ENCODE results near the gene HIGD1B.

HIGD1B gene

DNA sequence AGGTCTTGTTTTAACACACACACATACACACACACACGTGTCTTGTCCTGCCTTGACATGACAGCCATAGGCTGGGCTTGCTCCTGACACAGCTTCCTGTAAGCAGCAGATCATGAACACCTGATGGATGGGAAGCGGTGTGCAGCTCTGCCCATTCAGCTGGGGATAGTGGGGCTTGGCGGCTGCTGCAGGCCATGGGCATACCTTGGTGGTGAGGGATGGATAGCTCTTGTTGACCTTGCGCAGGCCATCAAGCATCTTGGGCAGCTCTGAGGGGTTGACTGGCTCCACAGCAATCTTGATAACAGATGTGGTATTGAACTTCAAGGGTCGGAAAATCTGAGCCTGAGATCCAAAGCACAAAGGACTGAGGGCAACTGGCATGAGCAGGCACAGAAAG, 12.0 kb downstream of the HIGD1B start:
- Histone ChIP-seq H3K9ac (ENCODE audit: low read depth, low read length, poor library complexity, severe bottlenecking) (no peak overlapping the region), H3F3A (ENCODE audit: low read depth) (no peaks in the 10 kb centered on the region), H4K20me1 (ENCODE audit: insufficient read depth, low read length, poor library complexity, severe bottlenecking) (no peaks in the 10 kb centered on the region), H3K4me1 (ENCODE audit: insufficient read depth, low read length, poor library complexity, severe bottlenecking) (no peaks in the 10 kb centered on the region), H3K36me3 (ENCODE audit: insufficient read depth, low read length) (peaks cover 89% of the 10 kb centered on the region; the same call in 1 of the 2 replicates), H3K9me3 (ENCODE audit: insufficient read depth, low read depth, low read length) (no peaks in the 10 kb centered on the region), H3K79me2 (ENCODE audit: insufficient read depth, low read length) (no peaks in the 10 kb centered on the region), H2AFZ (ENCODE audit: low read length) (no peak overlapping the region), H3K27me3 (ENCODE audit: insufficient read depth, low read length, poor library complexity, severe bottlenecking) (no peaks in the 10 kb centered on the region), H3K4me3 (ENCODE audit: low read length, poor library complexity, severe bottlenecking) (no peak overlapping the region), H3K4me2 (ENCODE audit: low read depth, low read length, poor library complexity, severe bottlenecking) (no peak overlapping the region), H3K9me2 (replicated peaks; ENCODE audit: low read depth, low read length) (no peaks in the 10 kb centered on the region)
- TF ChIP-seq, protein P1, sequence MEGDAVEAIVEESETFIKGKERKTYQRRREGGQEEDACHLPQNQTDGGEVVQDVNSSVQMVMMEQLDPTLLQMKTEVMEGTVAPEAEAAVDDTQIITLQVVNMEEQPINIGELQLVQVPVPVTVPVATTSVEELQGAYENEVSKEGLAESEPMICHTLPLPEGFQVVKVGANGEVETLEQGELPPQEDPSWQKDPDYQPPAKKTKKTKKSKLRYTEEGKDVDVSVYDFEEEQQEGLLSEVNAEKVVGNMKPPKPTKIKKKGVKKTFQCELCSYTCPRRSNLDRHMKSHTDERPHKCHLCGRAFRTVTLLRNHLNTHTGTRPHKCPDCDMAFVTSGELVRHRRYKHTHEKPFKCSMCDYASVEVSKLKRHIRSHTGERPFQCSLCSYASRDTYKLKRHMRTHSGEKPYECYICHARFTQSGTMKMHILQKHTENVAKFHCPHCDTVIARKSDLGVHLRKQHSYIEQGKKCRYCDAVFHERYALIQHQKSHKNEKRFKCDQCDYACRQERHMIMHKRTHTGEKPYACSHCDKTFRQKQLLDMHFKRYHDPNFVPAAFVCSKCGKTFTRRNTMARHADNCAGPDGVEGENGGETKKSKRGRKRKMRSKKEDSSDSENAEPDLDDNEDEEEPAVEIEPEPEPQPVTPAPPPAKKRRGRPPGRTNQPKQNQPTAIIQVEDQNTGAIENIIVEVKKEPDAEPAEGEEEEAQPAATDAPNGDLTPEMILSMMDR (conservative IDR thresholded peaks at IDR 0.05; ENCODE audit: low read length), result no peak
- TF ChIP-seq EZH2phosphoT487 (IDR thresholded peaks at IDR 0.05; ENCODE audit: borderline replicate concordance), result no peak

DNA sequence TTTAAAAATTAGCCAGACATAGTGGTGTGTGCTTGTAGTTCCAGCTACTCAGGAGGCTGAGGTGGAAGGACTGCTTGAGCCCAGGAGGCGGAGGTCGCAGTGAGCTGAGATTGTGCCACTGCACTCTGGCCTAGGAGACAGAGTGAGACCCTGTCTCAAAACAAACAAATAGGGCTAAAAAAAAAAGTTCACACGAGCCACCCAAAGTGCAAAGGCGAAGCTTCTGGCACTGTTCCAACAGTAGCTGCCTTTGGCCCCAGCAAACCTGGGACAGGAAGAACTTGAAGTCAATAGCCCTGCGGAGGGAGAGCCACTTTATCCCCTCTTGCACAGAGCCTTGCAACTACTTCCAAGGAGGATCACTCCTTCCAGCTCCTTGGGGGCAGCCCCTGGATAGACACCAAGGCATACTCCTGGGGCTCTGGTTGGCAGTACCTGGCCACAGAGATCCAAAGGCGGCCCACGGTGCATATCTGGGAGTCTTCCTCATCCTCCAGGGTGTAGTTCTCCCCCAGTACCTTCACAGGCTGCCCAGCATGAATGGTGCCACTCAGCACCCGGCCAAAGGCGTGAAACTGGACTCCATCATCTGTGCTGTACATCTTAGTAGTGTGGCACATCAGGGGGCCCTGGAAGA, 14.7 kb downstream of the HIGD1B start:
- peaks cover 79% of the 10 kb centered on the region; the same call in 1 of the 2 replicates for H3K36me3 ChIP-seq (ENCODE audit: insufficient read depth, low read length)

DNA sequence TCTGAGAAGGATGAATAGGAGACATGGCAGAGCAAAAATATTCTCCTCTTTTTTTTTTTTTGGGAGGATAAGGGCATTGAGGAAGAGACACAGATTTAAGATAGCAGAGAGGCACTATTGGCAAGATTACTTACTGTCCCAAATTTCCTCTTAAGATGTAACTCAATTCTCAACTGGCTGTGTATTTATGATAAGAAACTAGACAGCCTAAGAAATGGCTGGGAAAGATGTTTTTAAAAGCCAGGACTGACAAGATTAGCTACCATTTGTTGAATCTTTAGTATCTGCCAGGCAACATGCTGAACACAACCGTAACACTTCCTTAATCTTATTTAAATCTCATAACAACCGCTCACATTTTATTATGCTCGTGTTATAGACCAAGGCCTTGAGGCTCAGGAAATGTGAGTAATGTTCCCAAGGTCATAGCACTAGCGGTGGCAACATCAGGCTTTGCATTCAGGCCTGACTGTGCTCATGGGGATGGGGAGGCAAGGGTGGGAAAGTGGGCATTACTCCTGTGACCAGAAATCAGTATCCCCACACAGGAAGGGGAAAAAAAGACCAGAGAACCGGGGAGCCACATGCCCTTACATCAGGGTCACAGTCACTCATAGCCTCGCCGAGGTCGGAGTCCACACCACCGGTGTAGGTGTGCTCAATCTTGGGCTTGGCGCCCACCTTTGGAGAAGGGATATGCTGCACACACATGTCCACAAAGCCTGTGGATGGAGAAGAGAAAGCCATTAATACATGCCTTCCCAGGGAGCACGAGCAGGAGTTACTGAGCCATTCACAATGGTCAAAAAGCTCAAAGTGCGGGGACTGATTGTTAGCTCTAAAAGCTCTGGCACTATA, 15.6 kb downstream of the HIGD1B start:
- H3K36me3 ChIP-seq (ENCODE audit: insufficient read depth, low read length), result peaks cover 81% of the 10 kb centered on the region; the same call in 1 of the 2 replicates
- H3F3A ChIP-seq (ENCODE audit: low read depth), result no peaks in the 10 kb centered on the region; the same call in 1 of the 2 replicates
- no peaks in the 10 kb centered on the region for H3K9me3 ChIP-seq (ENCODE audit: insufficient read depth, low read depth, low read length)
- H4K20me1 ChIP-seq (ENCODE audit: insufficient read depth, low read length, poor library complexity, severe bottlenecking), result no peaks in the 10 kb centered on the region
- no peak overlapping the region for H3K4me2 ChIP-seq (ENCODE audit: low read depth, low read length, poor library complexity, severe bottlenecking)
- H3K4me3 ChIP-seq (ENCODE audit: low read length, poor library complexity, severe bottlenecking), result no peak overlapping the region
- no peaks in the 10 kb centered on the region for H3K9me2 ChIP-seq (replicated peaks; ENCODE audit: low read depth, low read length)
- H3K27me3 ChIP-seq (ENCODE audit: insufficient read depth, low read length, poor library complexity, severe bottlenecking), result no peaks in the 10 kb centered on the region
- H3K9ac ChIP-seq (ENCODE audit: low read depth, low read length, poor library complexity, severe bottlenecking), result no peak overlapping the region
- no peaks in the 10 kb centered on the region for H3K4me1 ChIP-seq (ENCODE audit: insufficient read depth, low read length, poor library complexity, severe bottlenecking)
- H2AFZ ChIP-seq (ENCODE audit: low read length), result no peak overlapping the region
- no peaks in the 10 kb centered on the region for H3K79me2 ChIP-seq (ENCODE audit: insufficient read depth, low read length)
- TF ChIP-seq, protein P1 (conservative IDR thresholded peaks at IDR 0.05; ENCODE audit: low read length), result no peak
- no peak for TF ChIP-seq EZH2phosphoT487 (IDR thresholded peaks at IDR 0.05; ENCODE audit: borderline replicate concordance)

More for the DNA sequence above, 14.7 kb downstream of the HIGD1B start:
- no peak for TF ChIP-seq EZH2phosphoT487 (IDR thresholded peaks at IDR 0.05; ENCODE audit: borderline replicate concordance)
- TF ChIP-seq, protein P1 (conservative IDR thresholded peaks at IDR 0.05; ENCODE audit: low read length), result no peak
- Histone ChIP-seq H3K9me2 (replicated peaks; ENCODE audit: low read depth, low read length) (no peaks in the 10 kb centered on the region), H3K4me3 (ENCODE audit: low read length, poor library complexity, severe bottlenecking) (no peak overlapping the region), H3K4me1 (ENCODE audit: insufficient read depth, low read length, poor library complexity, severe bottlenecking) (no peaks in the 10 kb centered on the region), H3F3A (ENCODE audit: low read depth) (no peaks in the 10 kb centered on the region; the same call in 1 of the 2 replicates), H3K79me2 (ENCODE audit: insufficient read depth, low read length) (no peaks in the 10 kb centered on the region), H3K4me2 (ENCODE audit: low read depth, low read length, poor library complexity, severe bottlenecking) (no peak overlapping the region), H3K9ac (ENCODE audit: low read depth, low read length, poor library complexity, severe bottlenecking) (no peak overlapping the region), H2AFZ (ENCODE audit: low read length) (no peak overlapping the region), H4K20me1 (ENCODE audit: insufficient read depth, low read length, poor library complexity, severe bottlenecking) (no peaks in the 10 kb centered on the region), H3K27me3 (ENCODE audit: insufficient read depth, low read length, poor library complexity, severe bottlenecking) (no peaks in the 10 kb centered on the region), H3K9me3 (ENCODE audit: insufficient read depth, low read depth, low read length) (no peaks in the 10 kb centered on the region)
